Gastroesophageal sphincter (tissue), 3 donors: Measurements from ENCODE around the gene PCARE.

Experiments used
- CTCF ChIP-seq, 4 experiments: fragments of 200-600 bp in 2 of 4; fragments of 450-650 bp in 2 of 4; sonication (generic) in 1 of 4; IDR thresholded peaks; one replicate each; pipeline ENCODE4 v1.5.1; 2017 to 2019; ENCODE audit warnings: antibody characterized with exemption in 4 of 4, mild to moderate bottlenecking in 2 of 4, moderate library complexity in 2 of 4
- EP300 ChIP-seq: sonication (generic); formaldehyde crosslinking; IDR thresholded peaks from one replicate; pipeline ENCODE4 v1.6.1; 2017; ENCODE audit warnings: antibody characterized with exemption, mild to moderate bottlenecking
- POLR2A ChIP-seq, 2 donors: fragments of 450-650 bp; IDR thresholded peaks; one replicate each; pipeline ENCODE4 v1.6.1; 2017; ENCODE audit warnings: antibody characterized with exemption in 2 of 2, mild to moderate bottlenecking in 2 of 2, moderate library complexity in 1 of 2
- POLR2AphosphoS5 ChIP-seq: sonication (generic); formaldehyde crosslinking; IDR thresholded peaks from one replicate; pipeline ENCODE4 v1.6.1; 2017; ENCODE audit warnings: antibody characterized with exemption

DNA sequence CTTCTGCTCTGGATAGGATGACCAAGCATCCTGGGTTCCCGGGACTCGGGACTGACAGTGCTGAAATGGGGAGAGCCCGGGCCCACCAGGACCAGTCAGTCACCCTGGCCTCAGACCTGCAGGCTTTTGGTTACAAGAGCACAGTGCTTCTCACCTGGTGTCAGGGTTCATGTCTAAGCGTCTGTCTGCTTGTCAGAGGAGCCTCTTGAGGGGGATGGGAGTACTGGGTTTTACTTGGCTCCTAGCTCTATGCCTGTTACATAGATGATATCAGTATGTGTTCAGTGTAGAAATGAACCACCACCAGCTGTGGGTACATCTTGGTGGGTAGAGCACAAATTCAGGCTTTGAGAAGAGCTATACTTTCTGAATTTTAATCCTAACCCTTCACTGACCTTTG lies 29.9 kb downstream of the PCARE start:
- TF ChIP-seq CTCF (IDR thresholded peaks at IDR 0.05), result no peak
- TF ChIP-seq EP300, result no peak
- no peak for TF ChIP-seq POLR2A (IDR thresholded peaks at IDR 0.05)
- TF ChIP-seq POLR2AphosphoS5, result no peak
